GM12865 (cell line): ENCODE results near the gene GRK5.

Experiments
- DNase-seq: peaks from one replicate; pipeline ENCODE4 v3.0.0; 2010; ENCODE audit warnings: low read depth
- H3K4me3 ChIP-seq: 2 replicates; pipeline ENCODE4 v1.5.1; 2011; ENCODE audit warnings: mild to moderate bottlenecking, low read depth, low read length, control low read depth
- CTCF ChIP-seq: IDR thresholded peaks from 2 replicates; pipeline ENCODE4 v1.5.1; 2011; ENCODE audit warnings: low read length, control low read depth, low read depth, inconsistent platforms; ENCODE audit not compliant: insufficient read depth; ENCODE audit errors: missing control alignments

Gene GRK5

GRCh38 chr10:119443441-119443840 is 236.1 kb downstream of the GRK5 start:
- H3K4me3 ChIP-seq, result no peak overlapping the region
- no peak for DNase-seq
- TF ChIP-seq CTCF, result no peak

GRCh38 chr10:119443970-119444660 is 236.7 kb downstream of the GRK5 start:
- no peak for DNase-seq
- H3K4me3 ChIP-seq, result no peak overlapping the region
- no peak for TF ChIP-seq CTCF

- H3K4me3 ChIP-seq, result no peak overlapping the region
- no peak for DNase-seq
- no peak for TF ChIP-seq CTCF
Observed at GRCh38 chr10:119444866-119445265, 237.5 kb downstream of the GRK5 start.

GRCh38 chr10:119445311-119445934 is 238.1 kb downstream of the GRK5 start:
- DNase-seq, result peak; percentile 87
- H3K4me3 ChIP-seq, result no peak overlapping the region
- peak; percentile 98 for TF ChIP-seq CTCF

- no peak for TF ChIP-seq CTCF
- H3K4me3 ChIP-seq, result no peak overlapping the region
- no peak for DNase-seq
Observed at GRCh38 chr10:119445935-119446317, 238.6 kb downstream of the GRK5 start.

- no peak for DNase-seq
- H3K4me3 ChIP-seq, result no peak overlapping the region
- TF ChIP-seq CTCF, result no peak
Observed at GRCh38 chr10:119446441-119447277, 239.3 kb downstream of the GRK5 start.
